A549 (cell line): Measurements from ENCODE around the gene NTN5. TPM values are rescaled to one million over a fixed set of nuclear protein-coding genes. Genes with fewer than 3 reads are reported as not detected.

Experiments used
- ATAC-seq, 2 experiments: fragments of 200-7000 bp in 1 of 2; fragments of >200 bp in 1 of 2; cut with Nextera tagmentation in 1 of 2; cut with Tn5 transposase in 1 of 2; 3 replicates each; pipeline versions ENCODE4 v1.8.0 to v1.9.1; 2018 to 2020; ENCODE audit warnings: mild to moderate bottlenecking in 1 of 2, moderate library complexity in 1 of 2
- CTCF ChIA-PET: fragments of 300-600 bp; sonication (Branson Sonifier 250); formaldehyde crosslinking; extraction: SDS; loops from one replicate; lab custom pipeline; 2021; ENCODE audit warnings: antibody characterized with exemption, inconsistent platforms; lab: Yijun Ruan, JAX
- POLR2A ChIA-PET: fragments of 350-600 bp; formaldehyde crosslinking; extraction: SDS; loops from one replicate; lab custom pipeline; 2021; ENCODE audit warnings: antibody characterized with exemption, inconsistent platforms; lab: Yijun Ruan, JAX
- DNase-seq, 2 experiments: peaks; one replicate each; pipeline versions ENCODE4 v3.0.0 to v3.0.0-alpha.2; 2011 to 2016; ENCODE audit warnings: low read depth in 1 of 2, low spot score in 1 of 2
- FAIRE-seq: peaks from 2 replicates; lab custom pipeline; 2011; peaks lifted over from hg19 to GRCh38; lab: Jason Lieb, UNC
- H3K27ac ChIP-seq, 2 experiments: fragments of >200 bp; sonication (Bioruptor Twin); formaldehyde crosslinking; 3 replicates each; pipeline ENCODE4 v1.5.1; 2016 to 2017
- H3K4me1 ChIP-seq: fragments of >200 bp; sonication (Bioruptor Twin); formaldehyde crosslinking; 3 replicates; pipeline ENCODE4 v1.6.1; 2016
- H3K4me2 ChIP-seq: fragments of >200 bp; sonication (Bioruptor Twin); formaldehyde crosslinking; 3 replicates; pipeline ENCODE4 v1.6.1; 2016
- H3K4me3 ChIP-seq: fragments of >200 bp; sonication (Bioruptor Twin); formaldehyde crosslinking; 3 replicates; pipeline ENCODE4 v1.5.1; 2016
- H3K9me3 ChIP-seq: fragments of >200 bp; sonication (Bioruptor Twin); formaldehyde crosslinking; 3 replicates; pipeline ENCODE4 v1.6.1; 2016
- BCL3 ChIP-seq: fragments of >200 bp; sonication (Bioruptor Twin); formaldehyde crosslinking; IDR thresholded peaks from 3 replicates; pipeline ENCODE4 v1.6.1; 2016
- BHLHE40 ChIP-seq: IDR thresholded peaks from 2 replicates; pipeline ENCODE4 v1.6.1; 2012; ENCODE audit warnings: low read depth, low read length, inconsistent platforms
- CBX8 ChIP-seq: fragments of 200-600 bp; sonication (generic); IDR thresholded peaks from 2 replicates; pipeline ENCODE4 v1.6.1; 2016
- CEBPB ChIP-seq, 2 experiments: fragments of >200 bp in 1 of 2; sonication (Bioruptor Twin) in 1 of 2; formaldehyde crosslinking in 1 of 2; IDR thresholded peaks; 2 replicates each; pipeline ENCODE4 v1.6.1; 2012 to 2016
- CHD2 ChIP-seq: fragments of 150-350 bp; IDR thresholded peaks from 2 replicates; pipeline ENCODE4 v1.6.1; 2014; ENCODE audit warnings: low read length; ENCODE audit not compliant: partially characterized antibody
- E2F6 ChIP-seq: IDR thresholded peaks from 2 replicates; pipeline ENCODE4 v1.6.1; 2012; ENCODE audit warnings: low read depth, borderline replicate concordance
- EHF ChIP-seq: fragments of 250-450 bp; sonication (Bioruptor Pico); IDR thresholded peaks from 2 replicates; pipeline ENCODE4 v1.5.0; 2020; ENCODE audit warnings: mild to moderate bottlenecking
- FOSB ChIP-seq: fragments of 250-450 bp; sonication (Bioruptor Pico); IDR thresholded peaks from 2 replicates; pipeline ENCODE4 v1.5.0; 2020; ENCODE audit warnings: mild to moderate bottlenecking, moderate library complexity
- GATA3 ChIP-seq: IDR thresholded peaks from 2 replicates; pipeline ENCODE4 v1.6.1; 2012; ENCODE audit warnings: borderline replicate concordance
- HOXB5 ChIP-seq: fragments of 250-450 bp; sonication (Bioruptor Pico); IDR thresholded peaks from 2 replicates; pipeline ENCODE4 v1.5.0; 2020; ENCODE audit warnings: mild to moderate bottlenecking, moderate library complexity
- JUN ChIP-seq, 2 experiments: fragments of >200 bp; sonication (Bioruptor Twin); formaldehyde crosslinking; IDR thresholded peaks; 2 replicates in 1 of 2; 3 replicates in 1 of 2; pipeline ENCODE4 v1.6.1; 2016 to 2017
- KDM5A ChIP-seq: fragments of 200-600 bp; sonication (generic); IDR thresholded peaks from 2 replicates; pipeline ENCODE4 v1.6.1; 2016; ENCODE audit warnings: antibody characterized with exemption, mild to moderate bottlenecking
- MAZ ChIP-seq: fragments of 150-350 bp; IDR thresholded peaks from 2 replicates; pipeline ENCODE4 v1.6.1; 2014; ENCODE audit warnings: antibody characterized with exemption, low read depth, low read length, borderline replicate concordance
- NFE2L2 ChIP-seq: fragments of 150-350 bp; conservative IDR thresholded peaks from 2 replicates; pipeline ENCODE4 v1.6.1; 2014; ENCODE audit warnings: low read length
- NPAS2 ChIP-seq: fragments of 250-450 bp; sonication (Bioruptor Pico); IDR thresholded peaks from 2 replicates; pipeline ENCODE4 v1.8.0; 2022; ENCODE audit warnings: mild to moderate bottlenecking, moderate library complexity, borderline replicate concordance
- PBX3 ChIP-seq: IDR thresholded peaks from 2 replicates; pipeline ENCODE4 v1.6.1; 2012
- RFX5 ChIP-seq: fragments of 450-650 bp; IDR thresholded peaks from 2 replicates; pipeline ENCODE4 v1.7.1; 2014; ENCODE audit warnings: antibody characterized with exemption, mild to moderate bottlenecking, moderate library complexity
- SMC3 ChIP-seq: fragments of >200 bp; sonication (Bioruptor Twin); formaldehyde crosslinking; IDR thresholded peaks from 3 replicates; pipeline ENCODE4 v1.6.1; 2018; ENCODE audit warnings: inconsistent platforms
- TP53 ChIP-seq: fragments of 250-450 bp; sonication (Bioruptor Pico); IDR thresholded peaks from 2 replicates; pipeline ENCODE4 v1.5.0; 2021; ENCODE audit warnings: mild to moderate bottlenecking, moderate library complexity
- USF2 ChIP-seq: fragments of 450-650 bp; IDR thresholded peaks from 2 replicates; pipeline ENCODE4 v1.6.1; 2014; ENCODE audit warnings: antibody characterized with exemption
- ZNF302 ChIP-seq: fragments of 250-450 bp; sonication (Bioruptor Pico); IDR thresholded peaks from 2 replicates; pipeline ENCODE4 v1.9.0; 2021; ENCODE audit warnings: inconsistent platforms, mild to moderate bottlenecking, moderate library complexity
- WGBS: methylation state at CpG from one replicate; pipeline ENCODE4 v1.1.6; 2017; ENCODE audit errors: missing lambda C conversion rate; 5-methylcytosine and 5-hydroxymethylcytosine counted together
- polyA plus RNA-seq, 4 experiments: library from polyadenylated mRNA; depleted of rRNA in 3 of 4; stranded (reverse); fragments of >200 nt; fragmentation: RNase III in 1 of 4; extraction: RNeasy Plus Mini Kit Qiagen cat#74134 plus additional on column Dnase treatment in 1 of 4; gene quantifications; 2 replicates in 3 of 4; 3 replicates in 1 of 4; pipeline ENCODE4 v1.2.3, GENCODE V29; 2011 to 2017
- TF ChIP-seq, protein P1 (sequence below): fragments of >200 bp; sonication (Bioruptor Twin); formaldehyde crosslinking; IDR thresholded peaks from 3 replicates; pipeline ENCODE4 v1.5.1; 2016
- TF ChIP-seq, protein P2 (sequence below): IDR thresholded peaks from 2 replicates; pipeline ENCODE4 v1.6.1; 2012

Gene NTN5
- polyA plus RNA-seq, 2 of the 4 experiments (the other 2 are of a cell fraction) = 0.18 to 0.22 TPM

GRCh38 chr19:48637948-48638830 lies 34.6 kb downstream of the NTN5 start (continued):
- TF ChIP-seq, protein P1, sequence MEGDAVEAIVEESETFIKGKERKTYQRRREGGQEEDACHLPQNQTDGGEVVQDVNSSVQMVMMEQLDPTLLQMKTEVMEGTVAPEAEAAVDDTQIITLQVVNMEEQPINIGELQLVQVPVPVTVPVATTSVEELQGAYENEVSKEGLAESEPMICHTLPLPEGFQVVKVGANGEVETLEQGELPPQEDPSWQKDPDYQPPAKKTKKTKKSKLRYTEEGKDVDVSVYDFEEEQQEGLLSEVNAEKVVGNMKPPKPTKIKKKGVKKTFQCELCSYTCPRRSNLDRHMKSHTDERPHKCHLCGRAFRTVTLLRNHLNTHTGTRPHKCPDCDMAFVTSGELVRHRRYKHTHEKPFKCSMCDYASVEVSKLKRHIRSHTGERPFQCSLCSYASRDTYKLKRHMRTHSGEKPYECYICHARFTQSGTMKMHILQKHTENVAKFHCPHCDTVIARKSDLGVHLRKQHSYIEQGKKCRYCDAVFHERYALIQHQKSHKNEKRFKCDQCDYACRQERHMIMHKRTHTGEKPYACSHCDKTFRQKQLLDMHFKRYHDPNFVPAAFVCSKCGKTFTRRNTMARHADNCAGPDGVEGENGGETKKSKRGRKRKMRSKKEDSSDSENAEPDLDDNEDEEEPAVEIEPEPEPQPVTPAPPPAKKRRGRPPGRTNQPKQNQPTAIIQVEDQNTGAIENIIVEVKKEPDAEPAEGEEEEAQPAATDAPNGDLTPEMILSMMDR = no peak
- peak; percentile 90 for TF ChIP-seq BHLHE40
- TF ChIP-seq SMC3 = 0 out of 3 replicates have a peak, but pooled peaks have one; percentile 14
- TF ChIP-seq, all 56 proteins: peak for 7

- H3K4me2 ChIP-seq = peak overlapping the region; percentile 100
- no peaks in the 10 kb centered on the region for H3K9me3 ChIP-seq
- TF ChIP-seq, protein P2, sequence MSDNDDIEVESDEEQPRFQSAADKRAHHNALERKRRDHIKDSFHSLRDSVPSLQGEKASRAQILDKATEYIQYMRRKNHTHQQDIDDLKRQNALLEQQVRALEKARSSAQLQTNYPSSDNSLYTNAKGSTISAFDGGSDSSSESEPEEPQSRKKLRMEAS = peak; percentile 100
- TF ChIP-seq TP53 (CRISPR knock-in tag) (no peak), GATA3 (peak; percentile 50; the same call in 1 of the 2 replicates), BHLHE40 (peak; percentile 77), HOXB5 (peak; percentile 66; the same call in 1 of the 2 replicates), MAZ (peak; percentile 87; the same call in 1 of the 2 replicates), BCL3 (no peak; the same call in 2 of the 3 replicates), CHD2 (no peak), NPAS2 (CRISPR knock-in tag) (peak; percentile 96), RFX5 (peak; percentile 40; the same call in 1 of the 2 replicates), EHF (no peak; the same call in 1 of the 2 replicates), ZNF302 (CRISPR knock-in tag) (no peak), FOSB (no peak), E2F6 (peak; percentile 99), PBX3 (peak; percentile 5; the same call in 1 of the 2 replicates), USF2 (peak; percentile 90), JUN (IDR thresholded peaks at IDR 0.05) (peak in 1 of 2 experiments; percentile 10; a peak in 1 of 5 replicates), CBX8 (no peak), CEBPB (IDR thresholded peaks at IDR 0.05) (no peak), KDM5A (no peak), NFE2L2 (0 out of 2 replicates have a peak, but pooled peaks have one; percentile 3)
- peak; percentile 100 for DNase-seq
- peak overlapping the region; percentile 71 for H3K4me3 ChIP-seq
- CTCF ChIA-PET = interaction anchor here (1.2 to 1.7 kb wide), 2 partner anchors 20 to 37 kb away, joined by 3 to 4 read pairs; no protein-coding TSS in a partner anchor
- peak; percentile 72 to 87 for ATAC-seq
- FAIRE-seq = no peak
- POLR2A ChIA-PET = interaction anchor here (0.6 to 1.4 kb wide), 4 partner anchors 10 to 608 kb away, joined by 3 to 5 read pairs (median 4); partner anchors contain the start of genes RPL18 and SPHK2
- peaks cover 44% of the 10 kb centered on the region for H3K4me1 ChIP-seq
- WGBS = 2% methylated on average over 13 of the region's 38 CpGs
- H3K27ac ChIP-seq = peak overlapping the region; percentile 89 to 92
These were observed 35.3 kb downstream of the NTN5 start for GRCh38 chr19:48637449-48637947.
